Gastrocnemius medialis (tissue), 4 donors: ENCODE measurements around the gene AUTS2. TPM values are rescaled to one million over a fixed set of nuclear protein-coding genes. Genes with fewer than 3 reads are reported as not detected.

Experiments used
- ATAC-seq, 2 donors: fragments of 150-250 bp; one replicate each; pipeline ENCODE4 v1.9.1; 2016
- DNase-seq, 2 donors: peaks; one replicate each; pipeline ENCODE4 v3.0.0-alpha.2; 2019
- H3K27ac ChIP-seq, 4 donors: fragments of 200-600 bp; sonication (generic); 1 replicate in 1 of 4; 2 replicates in 3 of 4; pipeline ENCODE4 v1.5.1; 2016 to 2018; ENCODE audit warnings: mild to moderate bottlenecking in 2 of 4, moderate library complexity in 1 of 4
- H3K27me3 ChIP-seq, 3 donors: fragments of 200-600 bp; sonication (generic) in 2 of 3; 1 replicate in 1 of 3; 2 replicates in 2 of 3; pipeline versions ENCODE4 v1.5.1 to v1.6.0; 2016 to 2019; ENCODE audit warnings: mild to moderate bottlenecking in 1 of 3, moderate library complexity in 1 of 3
- H3K36me3 ChIP-seq, 2 donors: fragments of 200-600 bp; sonication (generic) in 1 of 2; one replicate each; pipeline ENCODE4 v1.5.1; 2017 to 2018
- H3K4me1 ChIP-seq, 2 donors: fragments of 200-600 bp; sonication (generic) in 1 of 2; one replicate each; pipeline ENCODE4 v1.5.1; 2016 to 2017; ENCODE audit warnings: mild to moderate bottlenecking in 2 of 2
- H3K4me3 ChIP-seq, 4 donors: fragments of 200-600 bp; sonication (generic) in 3 of 4; 1 replicate in 1 of 4; 2 replicates in 3 of 4; pipeline ENCODE4 v1.5.1; 2016 to 2019; ENCODE audit warnings: mild to moderate bottlenecking in 2 of 4
- H3K9me3 ChIP-seq, 3 donors: fragments of 200-600 bp; sonication (generic) in 2 of 3; 1 replicate in 1 of 3; 2 replicates in 2 of 3; pipeline ENCODE4 v1.5.1; 2016 to 2019
- CTCF ChIP-seq, 5 experiments: fragments of 450-650 bp in 3 of 5; fragments of 200-600 bp in 2 of 5; sonication (generic) in 2 of 5; IDR thresholded peaks in 4 of 5; conservative IDR thresholded peaks in 1 of 5; 1 replicate in 4 of 5; 2 replicates in 1 of 5; pipeline ENCODE4 v1.5.1; 2016 to 2019; ENCODE audit warnings: antibody characterized with exemption in 5 of 5, mild to moderate bottlenecking in 3 of 5, moderate library complexity in 3 of 5
- POLR2A ChIP-seq, 2 donors: fragments of 450-650 bp; IDR thresholded peaks; one replicate each; pipeline ENCODE4 v1.6.1; 2017; ENCODE audit warnings: antibody characterized with exemption in 2 of 2, mild to moderate bottlenecking in 2 of 2, moderate library complexity in 2 of 2
- in situ Hi-C, 4 donors: fragments of 200-750 bp; cut with MboI; loops; one replicate each; pipeline versions ENCODE4 v1.15.0 to v1.8.0; 2017; ENCODE audit warnings: low sequenced_read_pairs in 4 of 4
- intact Hi-C: fragments of 100-400 bp; cut with DNase I; formaldehyde crosslinking; loops from one replicate; pipeline ENCODE4 v1.15.1; 2023; ENCODE audit warnings: low total_unique reads
- total RNA-seq, 4 donors: library from RNA; depleted of rRNA; stranded (reverse); fragments of >200 nt; gene quantifications; one replicate each; pipeline versions ENCODE4 v1.1.0 to v1.2.3, GENCODE V29; 2016

AUTS2 gene
- total RNA-seq, 4 donors from 2014 or later: 2.5 to 16.2 (median 8.5) TPM

GRCh38 chr7:70607759-70608158, 1009.5 kb downstream of the AUTS2 start:
- intact Hi-C loops: no loop called here
- Histone ChIP-seq H3K27ac (no peak overlapping the region), H3K9me3 (no peaks in the 10 kb centered on the region), H3K27me3 (no peaks in the 10 kb centered on the region), H3K36me3 (no peaks in the 10 kb centered on the region), H3K4me3 (no peak overlapping the region), H3K4me1 (no peaks in the 10 kb centered on the region)
- TF ChIP-seq POLR2A (IDR thresholded peaks at IDR 0.05): no peak
- TF ChIP-seq CTCF (IDR thresholded peaks at IDR 0.05 in 4 of 5, conservative IDR thresholded peaks at IDR 0.05 in 1 of 5): no peak
- no peak for DNase-seq
- in situ Hi-C loops: no loop called here
- no peak for ATAC-seq

GRCh38 chr7:70608229-70608628, 1010.0 kb downstream of the AUTS2 start:
- Histone ChIP-seq H3K4me3 (no peak overlapping the region), H3K36me3 (no peaks in the 10 kb centered on the region), H3K27ac (no peak overlapping the region), H3K9me3 (no peaks in the 10 kb centered on the region), H3K27me3 (no peaks in the 10 kb centered on the region), H3K4me1 (no peaks in the 10 kb centered on the region)
- intact Hi-C loops: no loop called here
- no peak for ATAC-seq
- in situ Hi-C loops: no loop called here
- no peak for DNase-seq
- TF ChIP-seq CTCF (IDR thresholded peaks at IDR 0.05 in 4 of 5, conservative IDR thresholded peaks at IDR 0.05 in 1 of 5) (no peak), POLR2A (IDR thresholded peaks at IDR 0.05) (no peak)

- ATAC-seq (no peak), DNase-seq (no peak)
- Histone ChIP-seq H3K4me3 (no peak overlapping the region), H3K27me3 (no peaks in the 10 kb centered on the region), H3K27ac (no peak overlapping the region), H3K4me1 (peaks cover 12% of the 10 kb centered on the region in 2 donors), H3K36me3 (no peaks in the 10 kb centered on the region), H3K9me3 (no peaks in the 10 kb centered on the region)
- TF ChIP-seq CTCF (IDR thresholded peaks at IDR 0.05 in 4 of 5, conservative IDR thresholded peaks at IDR 0.05 in 1 of 5) (no peak), POLR2A (IDR thresholded peaks at IDR 0.05) (no peak)
- intact Hi-C loops: loop anchor here (5.0 kb wide), 1 partner anchor 44 kb away; no protein-coding TSS in a partner anchor
- in situ Hi-C loops: no loop called here
These were observed 1014.5 kb downstream of the AUTS2 start for GRCh38 chr7:70612811-70613210.

- Histone ChIP-seq H3K9me3 (no peaks in the 10 kb centered on the region), H3K27ac (peak overlapping the region in 3 of 4 donors; percentile 0 to 50 (median 2)), H3K36me3 (no peaks in the 10 kb centered on the region), H3K27me3 (no peaks in the 10 kb centered on the region), H3K4me1 (peaks cover 12% of the 10 kb centered on the region in 2 donors), H3K4me3 (no peak overlapping the region)
- peak; percentile 77 to 83 for ATAC-seq
- intact Hi-C loops (loop anchor here (5.0 kb wide), 1 partner anchor 43 kb away; no protein-coding TSS in a partner anchor), in situ Hi-C loops (no loop called here)
- DNase-seq: peak; percentile 45 to 79
- TF ChIP-seq CTCF (IDR thresholded peaks at IDR 0.05 in 4 of 5, conservative IDR thresholded peaks at IDR 0.05 in 1 of 5): no peak
These were observed 1016.2 kb downstream of the AUTS2 start for GRCh38 chr7:70614237-70615045.
